ENCODE data around the gene TRDN. TPM values are rescaled to one million over a fixed set of nuclear protein-coding genes. Genes with fewer than 3 reads are reported as not detected.

Gene TRDN
- total RNA-seq, 1 experiment from 2014 or later: 39.8 TPM

- Mint-ChIP-seq H3K4me1 (peaks cover 13% of the 10 kb centered on the region), H3K36me3 (no peaks in the 10 kb centered on the region), H3K27ac (no peak overlapping the region), H3K4me3 (no peak overlapping the region), H3K27me3 (ENCODE audit: low read depth) (no peaks in the 10 kb centered on the region), H3K9me3 (no peaks in the 10 kb centered on the region)
- ChIA-PET CTCF (no interaction called here), POLR2A (no interaction called here)
- TF ChIP-seq JUN (CRISPR knock-in tag; IDR thresholded peaks at IDR 0.05) (no peak), NFATC4 (CRISPR knock-in tag; IDR thresholded peaks at IDR 0.05) (no peak), GRHL2 (CRISPR knock-in tag; IDR thresholded peaks at IDR 0.05; ENCODE audit: insufficient replicate concordance, severe bottlenecking) (no peak), ZNF121 (CRISPR knock-in tag; IDR thresholded peaks at IDR 0.05) (no peak), USF2 (CRISPR knock-in tag; IDR thresholded peaks at IDR 0.05) (no peak), PRDM15 (CRISPR knock-in tag; IDR thresholded peaks at IDR 0.05) (no peak), MLX (CRISPR knock-in tag; IDR thresholded peaks at IDR 0.05) (no peak), NR1H2 (CRISPR knock-in tag; IDR thresholded peaks at IDR 0.05) (no peak)
- TF ChIP-seq, protein P1, sequence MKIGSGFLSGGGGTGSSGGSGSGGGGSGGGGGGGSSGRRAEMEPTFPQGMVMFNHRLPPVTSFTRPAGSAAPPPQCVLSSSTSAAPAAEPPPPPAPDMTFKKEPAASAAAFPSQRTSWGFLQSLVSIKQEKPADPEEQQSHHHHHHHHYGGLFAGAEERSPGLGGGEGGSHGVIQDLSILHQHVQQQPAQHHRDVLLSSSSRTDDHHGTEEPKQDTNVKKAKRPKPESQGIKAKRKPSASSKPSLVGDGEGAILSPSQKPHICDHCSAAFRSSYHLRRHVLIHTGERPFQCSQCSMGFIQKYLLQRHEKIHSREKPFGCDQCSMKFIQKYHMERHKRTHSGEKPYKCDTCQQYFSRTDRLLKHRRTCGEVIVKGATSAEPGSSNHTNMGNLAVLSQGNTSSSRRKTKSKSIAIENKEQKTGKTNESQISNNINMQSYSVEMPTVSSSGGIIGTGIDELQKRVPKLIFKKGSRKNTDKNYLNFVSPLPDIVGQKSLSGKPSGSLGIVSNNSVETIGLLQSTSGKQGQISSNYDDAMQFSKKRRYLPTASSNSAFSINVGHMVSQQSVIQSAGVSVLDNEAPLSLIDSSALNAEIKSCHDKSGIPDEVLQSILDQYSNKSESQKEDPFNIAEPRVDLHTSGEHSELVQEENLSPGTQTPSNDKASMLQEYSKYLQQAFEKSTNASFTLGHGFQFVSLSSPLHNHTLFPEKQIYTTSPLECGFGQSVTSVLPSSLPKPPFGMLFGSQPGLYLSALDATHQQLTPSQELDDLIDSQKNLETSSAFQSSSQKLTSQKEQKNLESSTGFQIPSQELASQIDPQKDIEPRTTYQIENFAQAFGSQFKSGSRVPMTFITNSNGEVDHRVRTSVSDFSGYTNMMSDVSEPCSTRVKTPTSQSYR (CRISPR knock-in tag; IDR thresholded peaks at IDR 0.05): no peak
- DNase-seq (ENCODE audit: low spot score) (no peak), ATAC-seq (no peak)
Measured at GRCh38 chr6:123659960-123660748, 23.4 kb upstream of the TRDN start.

DNA sequence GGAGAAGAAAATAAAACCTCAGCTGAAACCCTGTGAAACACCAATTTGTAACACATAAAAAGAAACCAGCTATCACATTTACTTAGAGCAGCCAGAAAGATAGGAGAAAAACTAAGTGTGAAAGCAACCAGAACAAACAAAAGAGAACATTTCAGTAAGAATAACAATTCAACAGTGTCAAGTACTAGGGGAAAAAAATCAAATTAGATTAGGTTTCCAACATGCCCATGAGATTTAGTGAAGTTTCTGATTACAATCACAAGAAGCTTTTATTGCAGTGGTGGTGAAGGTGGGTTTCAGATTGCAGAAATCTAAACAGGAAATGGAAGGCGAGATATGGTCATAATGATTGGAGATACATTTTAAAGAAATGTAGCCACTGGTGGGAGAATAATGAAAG is 22.1 kb upstream of the TRDN start:
- CTCF ChIA-PET: no interaction called here
- no peak overlapping the region for H3K27ac Mint-ChIP-seq
- H3K36me3 Mint-ChIP-seq: no peaks in the 10 kb centered on the region
- TF ChIP-seq, protein P2, sequence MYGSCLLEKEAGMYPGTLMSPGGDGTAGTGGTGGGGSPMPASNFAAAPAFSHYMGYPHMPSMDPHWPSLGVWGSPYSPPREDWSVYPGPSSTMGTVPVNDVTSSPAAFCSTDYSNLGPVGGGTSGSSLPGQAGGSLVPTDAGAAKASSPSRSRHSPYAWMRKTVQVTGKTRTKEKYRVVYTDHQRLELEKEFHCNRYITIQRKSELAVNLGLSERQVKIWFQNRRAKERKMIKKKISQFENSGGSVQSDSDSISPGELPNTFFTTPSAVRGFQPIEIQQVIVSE (CRISPR knock-in tag; IDR thresholded peaks at IDR 0.05; ENCODE audit: borderline replicate concordance): no peak
- TF ChIP-seq, protein P3, sequence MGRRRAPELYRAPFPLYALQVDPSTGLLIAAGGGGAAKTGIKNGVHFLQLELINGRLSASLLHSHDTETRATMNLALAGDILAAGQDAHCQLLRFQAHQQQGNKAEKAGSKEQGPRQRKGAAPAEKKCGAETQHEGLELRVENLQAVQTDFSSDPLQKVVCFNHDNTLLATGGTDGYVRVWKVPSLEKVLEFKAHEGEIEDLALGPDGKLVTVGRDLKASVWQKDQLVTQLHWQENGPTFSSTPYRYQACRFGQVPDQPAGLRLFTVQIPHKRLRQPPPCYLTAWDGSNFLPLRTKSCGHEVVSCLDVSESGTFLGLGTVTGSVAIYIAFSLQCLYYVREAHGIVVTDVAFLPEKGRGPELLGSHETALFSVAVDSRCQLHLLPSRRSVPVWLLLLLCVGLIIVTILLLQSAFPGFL (CRISPR knock-in tag; IDR thresholded peaks at IDR 0.05; ENCODE audit: borderline replicate concordance): no peak
- TF ChIP-seq MLX (CRISPR knock-in tag; IDR thresholded peaks at IDR 0.05) (no peak), ERG (CRISPR knock-in tag; IDR thresholded peaks at IDR 0.05) (no peak), EMX1 (CRISPR knock-in tag; IDR thresholded peaks at IDR 0.05) (no peak), KAT7 (CRISPR knock-in tag; IDR thresholded peaks at IDR 0.05; ENCODE audit: borderline replicate concordance) (no peak), GTF2I (CRISPR knock-in tag; conservative IDR thresholded peaks at IDR 0.05) (no peak), SMAD3 (CRISPR knock-in tag; IDR thresholded peaks at IDR 0.05; ENCODE audit: borderline replicate concordance) (no peak), ZNF396 (CRISPR knock-in tag; IDR thresholded peaks at IDR 0.05; ENCODE audit: borderline replicate concordance) (no peak), OVOL2 (CRISPR knock-in tag; IDR thresholded peaks at IDR 0.05; ENCODE audit: borderline replicate concordance) (no peak), ZNF671 (CRISPR knock-in tag; IDR thresholded peaks at IDR 0.05) (no peak)
- H3K9me3 Mint-ChIP-seq: no peaks in the 10 kb centered on the region
- no peaks in the 10 kb centered on the region for H3K27me3 Mint-ChIP-seq (ENCODE audit: low read depth)
- no peak for DNase-seq (ENCODE audit: low spot score)
- no peak overlapping the region for H3K4me3 Mint-ChIP-seq
- POLR2A ChIA-PET: no interaction called here
- H3K4me1 Mint-ChIP-seq: peaks cover 3% of the 10 kb centered on the region
- no peak for ATAC-seq
